K562 (cell line): ENCODE measurements around the gene NOX5. TPM values are rescaled to one million over a fixed set of nuclear protein-coding genes. Genes with fewer than 3 reads are reported as not detected.

Experiments used
- ATAC-seq: fragments of 200-7000 bp; cut with Tn5 transposase; 3 replicates; pipeline ENCODE4 v1.9.1; 2020; ENCODE audit warnings: moderate library complexity
- BruUV-seq: library from RNA; stranded (reverse); fragments of 400-500 nt; replicated peaks from 2 replicates; lab custom pipeline; 2021; lab: Mats Ljungman, UMichigan
- CTCF ChIA-PET: fragments of 300-600 bp; formaldehyde crosslinking; extraction: SDS; loops from one replicate; lab custom pipeline; 2021; ENCODE audit warnings: low intra/inter-chr PET ratio; lab: Yijun Ruan, JAX
- POLR2A ChIA-PET: fragments of 300-600, 350-650 bp; sonication (Branson Sonifier 250); formaldehyde crosslinking; extraction: SDS; loops from one replicate; lab custom pipeline; 2021; ENCODE audit warnings: antibody characterized with exemption, inconsistent platforms; lab: Yijun Ruan, JAX
- DNase-seq, 4 experiments: peaks; one replicate each; pipeline versions ENCODE4 v3.0.0 to v3.0.0-alpha.2; 2011 to 2018; ENCODE audit warnings: low spot score in 3 of 4, mixed read lengths in 3 of 4; ENCODE audit errors: extremely low read depth in 1 of 4
- FAIRE-seq: peaks from 2 replicates; lab custom pipeline; 2011; peaks lifted over from hg19 to GRCh38; lab: Jason Lieb, UNC
- H2AFZ ChIP-seq: 2 replicates; pipeline ENCODE4 v1.6.0; 2011; ENCODE audit warnings: low read depth, low read length, control low read depth, inconsistent platforms
- H3K27ac ChIP-seq: fragments of 200-600 bp; 3 replicates; pipeline ENCODE4 v1.8.0; 2011; ENCODE audit warnings: low read depth, mild to moderate bottlenecking, control low read depth, inconsistent platforms, low read length, moderate library complexity, mixed read lengths; ENCODE audit errors: extremely low read depth
- H3K27me3 ChIP-seq, 2 experiments: fragments of 300-600 bp in 1 of 2; 2 replicates in 1 of 2; 3 replicates in 1 of 2; pipeline versions ENCODE4 v1.6.0 to v1.8.0; 2011; ENCODE audit warnings: inconsistent platforms in 2 of 2, low read length in 2 of 2, mild to moderate bottlenecking in 1 of 2, mixed read lengths in 1 of 2, moderate library complexity in 1 of 2; ENCODE audit not compliant: control insufficient read depth in 2 of 2, insufficient read depth in 2 of 2
- H3K36me3 ChIP-seq: fragments of 300-600 bp; 3 replicates; pipeline ENCODE4 v1.8.0; 2011; ENCODE audit warnings: mild to moderate bottlenecking, low read length, inconsistent platforms; ENCODE audit not compliant: control insufficient read depth, insufficient read depth
- H3K4me1 ChIP-seq, 2 experiments: fragments of 200-600 bp in 1 of 2; replicated peaks in 1 of 2; 2 replicates in 1 of 2; 3 replicates in 1 of 2; pipeline versions ENCODE4 v1.5.1 to v1.8.0; 2011; ENCODE audit warnings: inconsistent platforms in 2 of 2, low read length in 2 of 2, mild to moderate bottlenecking in 1 of 2, mixed read lengths in 1 of 2, moderate library complexity in 1 of 2; ENCODE audit not compliant: control insufficient read depth in 2 of 2, insufficient read depth in 2 of 2
- H3K4me2 ChIP-seq: 2 replicates; pipeline ENCODE4 v1.6.1; 2011; ENCODE audit warnings: low read length, control low read depth, inconsistent platforms, mixed read lengths; ENCODE audit not compliant: insufficient read depth
- H3K4me3 ChIP-seq: fragments of 200-600 bp; sonication (generic), shearing (Covaris generic); 2 replicates; pipeline ENCODE4 v1.5.1; 2016; ENCODE audit warnings: control low read depth, inconsistent platforms
- H3K79me2 ChIP-seq: fragments of 200-600 bp; 3 replicates; pipeline ENCODE4 v1.8.0; 2011; ENCODE audit warnings: low read length, inconsistent platforms; ENCODE audit not compliant: control insufficient read depth, insufficient read depth
- H3K9ac ChIP-seq, 2 experiments: 2 replicates each; pipeline versions ENCODE4 v1.6.0 to v1.6.1; 2011; ENCODE audit warnings: low read depth in 2 of 2, low read length in 2 of 2, control low read depth in 1 of 2, inconsistent platforms in 1 of 2, mild to moderate bottlenecking in 1 of 2, mixed read lengths in 1 of 2; ENCODE audit not compliant: insufficient read depth in 1 of 2
- H3K9me1 ChIP-seq: one replicate; pipeline ENCODE4 v1.6.0; 2011; ENCODE audit warnings: inconsistent platforms, mild to moderate bottlenecking, low read length, moderate library complexity; ENCODE audit not compliant: control insufficient read depth, insufficient read depth
- H3K9me3 ChIP-seq: replicated peaks from 2 replicates; pipeline ENCODE4 v1.5.1; 2011; ENCODE audit warnings: low read depth, low read length, inconsistent platforms; ENCODE audit not compliant: control insufficient read depth, insufficient read depth
- H4K20me1 ChIP-seq: replicated peaks from 2 replicates; pipeline ENCODE4 v1.6.1; 2011; ENCODE audit warnings: low read length, inconsistent platforms, mixed read lengths; ENCODE audit not compliant: control insufficient read depth, insufficient read depth
- BHLHE40 ChIP-seq: IDR thresholded peaks from 2 replicates; pipeline ENCODE4 v1.6.1; 2011; ENCODE audit warnings: low read length, improper control_type of control experiment
- BRF1 ChIP-seq: IDR thresholded peaks from 3 replicates; pipeline ENCODE4 v1.6.1; 2011; ENCODE audit warnings: borderline replicate concordance, mild to moderate bottlenecking; ENCODE audit not compliant: insufficient read length; ENCODE audit errors: extremely low read depth
- CREBBP ChIP-seq: IDR thresholded peaks from one replicate; pipeline ENCODE4 v1.6.1; 2012; ENCODE audit warnings: low read depth, mild to moderate bottlenecking, control low read depth, inconsistent platforms, low read length
- FOXA3 ChIP-seq, 2 experiments: fragments of 450-650 bp in 1 of 2; sonication (generic) in 1 of 2; formaldehyde crosslinking; IDR thresholded peaks in 1 of 2; conservative IDR thresholded peaks in 1 of 2; 2 replicates each; pipeline versions ENCODE4 v1.4.0 to v1.8.0; 2020 to 2022; ENCODE audit warnings: mild to moderate bottlenecking in 2 of 2, missing genetic modification reagents in 1 of 2
- HDGF ChIP-seq: fragments of 450-650 bp; IDR thresholded peaks from 2 replicates; pipeline ENCODE4 v1.6.1; 2016
- HEY1 ChIP-seq: fragments of 250-450 bp; sonication (Bioruptor Pico); IDR thresholded peaks from 2 replicates; pipeline ENCODE4 v1.5.0; 2020; ENCODE audit warnings: mild to moderate bottlenecking, moderate library complexity, borderline replicate concordance
- ILF3 ChIP-seq: fragments of 450-650 bp; IDR thresholded peaks from 2 replicates; pipeline ENCODE4 v1.6.1; 2018; ENCODE audit warnings: antibody characterized with exemption, mild to moderate bottlenecking, moderate library complexity, borderline replicate concordance
- MYC ChIP-seq, 2 experiments: fragments of 250-450 bp in 1 of 2; sonication (Bioruptor Pico) in 1 of 2; IDR thresholded peaks; 2 replicates each; pipeline versions ENCODE4 v1.5.1 to v1.6.1; 2012 to 2021; ENCODE audit warnings: low read depth in 2 of 2, borderline replicate concordance in 1 of 2, improper control_type of control experiment in 1 of 2, low read length in 1 of 2, mild to moderate bottlenecking in 1 of 2, moderate library complexity in 1 of 2
- POLR2B ChIP-seq: fragments of 450-650 bp; IDR thresholded peaks from 2 replicates; pipeline ENCODE4 v1.6.1; 2018; ENCODE audit warnings: low read depth; ENCODE audit not compliant: partially characterized antibody
- RBBP5 ChIP-seq: fragments of 200-600 bp; sonication (generic); IDR thresholded peaks from 2 replicates; pipeline ENCODE4 v1.6.1; 2012; ENCODE audit warnings: borderline replicate concordance, mild to moderate bottlenecking, low read length, control low read depth, inconsistent platforms; ENCODE audit not compliant: insufficient read depth, poor library complexity, severe bottlenecking
- SIN3A ChIP-seq, 2 experiments: fragments of 150-350 bp in 1 of 2; IDR thresholded peaks; 2 replicates each; pipeline ENCODE4 v1.6.1; 2011 to 2016; ENCODE audit warnings: borderline replicate concordance in 2 of 2, low read depth in 2 of 2, low read length in 2 of 2, mild to moderate bottlenecking in 2 of 2, moderate library complexity in 2 of 2; ENCODE audit not compliant: control insufficient read depth in 1 of 2
- TAF15 ChIP-seq: fragments of 200-400 bp; formaldehyde crosslinking; IDR thresholded peaks from 2 replicates; pipeline ENCODE4 v1.6.1; 2017; ENCODE audit warnings: mild to moderate bottlenecking, low read depth, low read length, moderate library complexity
- TEAD1 ChIP-seq, 2 experiments: fragments of 450-650 bp in 1 of 2; sonication (generic) in 1 of 2; formaldehyde crosslinking; IDR thresholded peaks; 2 replicates each; pipeline versions ENCODE4 v1.4.0 to v1.8.0; 2020 to 2022; ENCODE audit warnings: mild to moderate bottlenecking in 2 of 2, missing genetic modification reagents in 1 of 2
- TRIM28 ChIP-seq: fragments of 450-650 bp; IDR thresholded peaks from 2 replicates; pipeline ENCODE4 v1.6.1; 2017
- USF2 ChIP-seq: sonication (generic); formaldehyde crosslinking; IDR thresholded peaks from 2 replicates; pipeline ENCODE4 v1.5.0; 2020; ENCODE audit warnings: missing genetic modification reagents
- ZBTB26 ChIP-seq: fragments of 450-650 bp; formaldehyde crosslinking; IDR thresholded peaks from 2 replicates; pipeline ENCODE4 v1.4.0; 2022; ENCODE audit warnings: missing genetic modification characterization
- ZNF24 ChIP-seq: fragments of 450-650 bp; IDR thresholded peaks from 2 replicates; pipeline ENCODE4 v1.6.1; 2016
- ZNF354B ChIP-seq: fragments of 250-450 bp; sonication (Bioruptor Pico); IDR thresholded peaks from 2 replicates; pipeline ENCODE4 v1.4.0; 2020
- WGBS: fragments of 100-300 bp; shearing (Covaris generic); methylation state at CpG from one replicate; pipeline ENCODE4 v1.1.6; 2016; ENCODE audit warnings: low coverage, mixed read lengths; ENCODE audit not compliant: insufficient coverage; ENCODE audit errors: missing lambda C conversion rate; 5-methylcytosine and 5-hydroxymethylcytosine counted together
- in situ Hi-C: fragments of 300-500 bp; cut with MboI; formaldehyde crosslinking; loops from 4 replicates; pipeline ENCODE4 v1.15.0; 2018; ENCODE audit warnings: inconsistent platforms, mixed read lengths
- intact Hi-C: fragments of 100-400 bp; cut with micrococcal nuclease; formaldehyde crosslinking; loops from 2 replicates; pipeline ENCODE4 v1.14.2; 2022
- polyA plus RNA-seq, 8 experiments: library from polyadenylated mRNA; depleted of rRNA in 4 of 8; stranded (reverse) in 5 of 8; unstranded in 3 of 8; fragments of >200 nt; fragmentation: Nextera tagmentation in 2 of 8; fragmentation: Illumina TruSeq in 1 of 8; extraction: Ambion mirVana in 2 of 8; extraction: Trizol in 1 of 8; gene quantifications; 2 replicates each; pipeline versions ENCODE4 v1.2.1 to v1.2.3, GENCODE V29; 2011 to 2014; ENCODE audit warnings: inconsistent platforms in 1 of 8, missing spikeins in 1 of 8
- total RNA-seq, 7 experiments: library from RNA; depleted of rRNA in 6 of 7; stranded (reverse); fragments of >200 nt in 6 of 7; fragmentation: Illumina TruSeq in 2 of 7; extraction: Trizol in 2 of 7; gene quantifications; 2 replicates each; pipeline versions ENCODE4 v1.2.1 to v1.2.3, GENCODE V29; 2011 to 2021; ENCODE audit warnings: low replicate concordance in 1 of 7
- TF ChIP-seq, protein P1 (sequence below): IDR thresholded peaks from 2 replicates; pipeline ENCODE4 v1.6.1; 2011; ENCODE audit not compliant: insufficient read length; ENCODE audit errors: extremely low read depth

The NOX5 gene
- total and polyA plus RNA-seq, 9 of the 15 experiments (the other 6 are each of a cell fraction or from before 2014, with no cell fraction given): 0.01 TPM; not detected in 8

GRCh38 chr15:69069996-69070395 is 55.5 kb downstream of the NOX5 start (continued):
- TF ChIP-seq SIN3A (IDR thresholded peaks at IDR 0.05; ENCODE audit: borderline replicate concordance in 2 of 2, control insufficient read depth in 1 of 2, low read depth in 2 of 2, low read length in 2 of 2): no peak
- no peak for TF ChIP-seq BRF1
- no peak for TF ChIP-seq CREBBP
- TF ChIP-seq POLR2B: no peak
- TF ChIP-seq HEY1: no peak
- TF ChIP-seq, protein P1, sequence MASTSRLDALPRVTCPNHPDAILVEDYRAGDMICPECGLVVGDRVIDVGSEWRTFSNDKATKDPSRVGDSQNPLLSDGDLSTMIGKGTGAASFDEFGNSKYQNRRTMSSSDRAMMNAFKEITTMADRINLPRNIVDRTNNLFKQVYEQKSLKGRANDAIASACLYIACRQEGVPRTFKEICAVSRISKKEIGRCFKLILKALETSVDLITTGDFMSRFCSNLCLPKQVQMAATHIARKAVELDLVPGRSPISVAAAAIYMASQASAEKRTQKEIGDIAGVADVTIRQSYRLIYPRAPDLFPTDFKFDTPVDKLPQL: no peak

- Histone ChIP-seq H2AFZ (no peak overlapping the region), H4K20me1 (no peaks in the 10 kb centered on the region), H3K9ac (no peak overlapping the region), H3K9me1 (no peaks in the 10 kb centered on the region), H3K36me3 (no peaks in the 10 kb centered on the region), H3K4me1 (peaks cover 0 to 6% of the 10 kb centered on the region in 2 experiments; a peak in 1 of 5 replicates), H3K27ac (no peak overlapping the region), H3K9me3 (no peaks in the 10 kb centered on the region), H3K79me2 (no peaks in the 10 kb centered on the region), H3K4me3 (no peak overlapping the region), H3K4me2 (no peak overlapping the region), H3K27me3 (peaks cover 18 to 20% of the 10 kb centered on the region in 2 experiments; a peak in 4 of 5 replicates)
- no peak for DNase-seq
- no peak for ATAC-seq
- in situ Hi-C loops (no loop called here), intact Hi-C loops (no loop called here)
- no TSS peak for BruUV-seq
- 0% methylated on average over 1 of the region's 1 CpG for WGBS
- no peak for FAIRE-seq
- ChIA-PET POLR2A (interaction anchor here (0.6 kb wide), 1 partner anchor 11 kb away, joined by 3 read pairs; no protein-coding TSS in a partner anchor), CTCF (no interaction called here)
- TF ChIP-seq ZNF24 (no peak), ZBTB26 (CRISPR knock-in tag) (no peak), TAF15 (no peak), MYC (IDR thresholded peaks at IDR 0.05; ENCODE audit: low read depth, low read length) (no peak), MYC (CRISPR knock-in tag; IDR thresholded peaks at IDR 0.05; ENCODE audit: borderline replicate concordance, low read depth) (no peak), RBBP5 (no peak), HDGF (no peak), USF2 (no peak), ILF3 (no peak), BHLHE40 (no peak), TEAD1 (CRISPR knock-in tag; IDR thresholded peaks at IDR 0.05) (no peak), TRIM28 (no peak), ZNF354B (CRISPR knock-in tag) (no peak), FOXA3 (CRISPR knock-in tag; conservative IDR thresholded peaks at IDR 0.05 in 1 of 2, IDR thresholded peaks at IDR 0.05 in 1 of 2) (no peak)
Measured at GRCh38 chr15:69070396-69070795, 55.9 kb downstream of the NOX5 start.
